C4-2B (cell line): ENCODE results near the gene EHBP1L1.

Source experiments
- H3K27ac ChIP-seq: fragments of 450-650 bp; 2 replicates; pipeline ENCODE4 v1.5.1; 2017
- ZFX ChIP-seq: fragments of 450-650 bp; IDR thresholded peaks from 2 replicates; pipeline ENCODE4 v1.6.1; 2017
- TF ChIP-seq, protein P1 (sequence below): fragments of 450-650 bp; conservative IDR thresholded peaks from 2 replicates; pipeline ENCODE4 v1.5.1; 2017; ENCODE audit warnings: mild to moderate bottlenecking

The EHBP1L1 gene

DNA sequence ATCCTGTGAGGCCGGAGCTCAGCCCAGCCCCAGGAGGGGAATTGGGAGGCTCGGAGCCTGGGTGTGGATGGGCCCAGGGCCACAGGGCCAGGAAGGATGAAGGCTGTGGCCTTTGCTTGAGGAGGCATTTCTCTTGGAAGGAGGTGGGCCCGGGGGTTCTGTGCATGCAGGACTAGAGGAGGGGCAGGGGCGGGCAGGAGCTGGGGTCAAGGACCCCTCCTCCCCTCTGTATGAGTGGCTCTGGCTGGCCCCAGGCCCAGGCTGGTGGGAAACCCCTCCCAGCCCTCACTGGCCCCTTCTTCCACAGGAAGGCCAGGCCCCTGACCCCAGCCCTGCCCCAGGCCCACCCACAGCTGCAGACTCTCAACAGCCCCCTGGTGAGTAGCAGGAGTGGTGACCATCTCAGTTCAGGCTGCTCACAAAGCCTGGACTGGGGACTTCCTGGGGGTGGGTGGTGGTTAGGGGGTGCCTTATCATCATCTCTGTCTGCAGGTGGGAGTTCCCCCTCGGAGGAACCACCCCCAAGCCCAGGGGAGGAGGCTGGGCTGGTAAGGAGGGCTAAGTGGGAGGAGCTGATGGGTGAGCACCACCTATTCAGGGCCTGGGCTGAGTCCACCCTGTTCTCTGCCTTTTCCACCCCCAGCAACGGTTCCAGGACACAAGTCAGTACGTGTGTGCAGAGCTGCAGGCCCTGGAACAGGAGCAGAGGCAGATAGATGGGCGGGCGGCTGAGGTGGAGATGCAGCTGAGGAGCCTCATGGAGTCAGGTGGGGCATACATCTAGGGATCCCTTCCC lies 13.8 kb downstream of the EHBP1L1 start:
- TF ChIP-seq, protein P1, sequence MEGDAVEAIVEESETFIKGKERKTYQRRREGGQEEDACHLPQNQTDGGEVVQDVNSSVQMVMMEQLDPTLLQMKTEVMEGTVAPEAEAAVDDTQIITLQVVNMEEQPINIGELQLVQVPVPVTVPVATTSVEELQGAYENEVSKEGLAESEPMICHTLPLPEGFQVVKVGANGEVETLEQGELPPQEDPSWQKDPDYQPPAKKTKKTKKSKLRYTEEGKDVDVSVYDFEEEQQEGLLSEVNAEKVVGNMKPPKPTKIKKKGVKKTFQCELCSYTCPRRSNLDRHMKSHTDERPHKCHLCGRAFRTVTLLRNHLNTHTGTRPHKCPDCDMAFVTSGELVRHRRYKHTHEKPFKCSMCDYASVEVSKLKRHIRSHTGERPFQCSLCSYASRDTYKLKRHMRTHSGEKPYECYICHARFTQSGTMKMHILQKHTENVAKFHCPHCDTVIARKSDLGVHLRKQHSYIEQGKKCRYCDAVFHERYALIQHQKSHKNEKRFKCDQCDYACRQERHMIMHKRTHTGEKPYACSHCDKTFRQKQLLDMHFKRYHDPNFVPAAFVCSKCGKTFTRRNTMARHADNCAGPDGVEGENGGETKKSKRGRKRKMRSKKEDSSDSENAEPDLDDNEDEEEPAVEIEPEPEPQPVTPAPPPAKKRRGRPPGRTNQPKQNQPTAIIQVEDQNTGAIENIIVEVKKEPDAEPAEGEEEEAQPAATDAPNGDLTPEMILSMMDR, result no peak
- no peak for TF ChIP-seq ZFX
- H3K27ac ChIP-seq, result no peak overlapping the region

DNA sequence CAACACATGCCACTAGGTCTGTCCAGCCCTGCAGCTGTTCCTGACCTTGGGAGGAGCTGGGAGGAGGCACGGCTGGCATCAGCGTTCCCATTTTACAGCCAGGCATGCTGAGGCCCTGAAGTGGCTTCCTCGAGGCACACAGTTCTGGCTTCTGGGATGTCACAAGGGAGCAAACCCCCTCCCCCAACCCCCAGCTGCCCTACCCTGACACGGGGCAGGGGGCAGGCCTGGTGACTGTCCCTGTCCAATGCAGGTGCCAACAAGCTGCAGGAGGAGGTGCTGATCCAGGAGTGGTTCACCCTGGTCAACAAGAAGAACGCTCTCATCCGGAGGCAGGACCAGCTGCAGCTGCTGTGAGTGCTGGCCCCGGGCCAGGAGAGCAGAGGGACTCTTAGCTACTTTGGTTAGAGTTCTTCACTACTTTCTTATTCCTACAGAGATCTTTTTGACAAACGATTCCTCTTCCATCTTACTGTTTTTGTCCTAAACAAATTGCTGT lies 14.4 kb downstream of the EHBP1L1 start:
- H3K27ac ChIP-seq, result no peak overlapping the region
- TF ChIP-seq ZFX, result no peak
- TF ChIP-seq, protein P1, result no peak

DNA sequence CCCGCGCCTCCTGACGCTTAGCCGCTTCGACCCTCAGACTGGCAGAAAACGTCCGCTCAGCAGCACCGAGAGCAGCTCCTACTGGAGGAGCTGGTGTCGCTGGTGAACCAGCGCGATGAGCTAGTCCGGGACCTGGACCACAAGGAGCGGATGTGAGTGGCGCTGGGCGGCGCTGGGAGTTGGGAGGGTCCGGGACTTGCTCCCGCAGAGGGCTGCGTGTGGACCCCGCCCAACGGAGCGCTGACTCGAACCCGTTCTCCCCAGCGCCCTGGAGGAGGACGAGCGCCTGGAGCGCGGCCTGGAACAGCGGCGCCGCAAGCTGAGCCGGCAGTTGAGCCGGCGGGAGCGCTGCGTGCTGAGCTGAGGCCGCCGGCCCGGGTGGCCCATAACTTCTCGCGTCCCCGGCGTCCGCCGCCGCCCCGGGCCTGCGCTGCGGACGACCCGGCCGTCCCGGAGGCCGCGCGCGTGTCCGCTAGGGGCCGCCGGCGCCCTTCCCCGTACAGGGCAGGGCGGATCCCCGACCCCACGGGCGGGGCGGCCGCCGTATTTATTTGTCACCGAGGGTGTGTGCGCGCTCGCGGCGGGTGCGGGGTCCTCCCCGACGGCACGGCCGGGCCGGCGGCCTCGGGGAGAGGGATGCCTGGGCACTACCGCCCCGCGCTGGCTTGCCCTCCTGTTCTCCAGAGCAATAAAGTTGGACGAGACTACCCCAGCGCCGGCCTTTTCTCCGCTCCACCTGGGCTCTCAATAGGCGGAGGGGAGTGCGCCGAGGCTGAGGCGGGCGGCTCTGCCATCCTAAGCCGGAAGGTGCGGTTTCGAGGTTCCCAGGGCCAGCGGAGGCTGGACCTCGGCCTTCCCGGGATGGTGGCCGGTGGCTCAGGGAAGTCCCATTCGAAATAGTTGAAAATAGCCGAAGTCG lies 16.3 kb downstream of the EHBP1L1 start:
- no peak overlapping the region for H3K27ac ChIP-seq
- TF ChIP-seq, protein P1, result no peak
- no peak for TF ChIP-seq ZFX

DNA sequence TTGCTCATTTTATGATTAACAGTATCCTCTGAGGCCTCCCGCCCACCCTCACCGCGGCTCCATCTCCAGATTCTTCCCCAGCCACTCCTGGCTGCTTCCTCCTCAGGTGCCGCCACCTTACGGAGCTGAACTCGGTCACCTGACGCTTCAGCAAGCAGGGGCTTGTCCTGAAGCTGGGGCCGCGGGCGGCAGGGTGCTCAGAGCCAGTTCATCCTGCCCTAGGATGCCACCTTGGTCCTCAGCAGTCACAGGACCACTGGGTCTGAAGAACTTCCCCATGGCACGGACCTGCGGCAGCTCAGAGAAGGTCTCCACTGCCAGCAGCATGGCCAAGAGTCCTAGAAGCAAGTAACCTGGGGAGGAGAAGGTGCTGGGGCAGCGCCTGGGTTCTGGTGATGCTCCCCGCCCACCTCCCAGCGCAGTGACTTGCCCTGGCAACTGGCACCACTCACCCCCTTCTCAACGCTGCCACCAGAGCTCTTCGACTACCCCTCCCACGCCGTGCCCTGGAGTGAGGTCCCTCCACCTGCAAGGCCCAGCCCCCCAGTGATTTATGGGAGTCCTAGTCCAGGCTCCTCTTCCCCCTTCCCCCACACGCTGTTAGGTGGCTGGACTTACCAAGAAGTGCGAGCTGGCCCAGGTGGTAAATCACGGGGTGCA lies 17.1 kb downstream of the EHBP1L1 start:
- TF ChIP-seq ZFX, result no peak
- TF ChIP-seq, protein P1, result no peak
- no peak overlapping the region for H3K27ac ChIP-seq

DNA sequence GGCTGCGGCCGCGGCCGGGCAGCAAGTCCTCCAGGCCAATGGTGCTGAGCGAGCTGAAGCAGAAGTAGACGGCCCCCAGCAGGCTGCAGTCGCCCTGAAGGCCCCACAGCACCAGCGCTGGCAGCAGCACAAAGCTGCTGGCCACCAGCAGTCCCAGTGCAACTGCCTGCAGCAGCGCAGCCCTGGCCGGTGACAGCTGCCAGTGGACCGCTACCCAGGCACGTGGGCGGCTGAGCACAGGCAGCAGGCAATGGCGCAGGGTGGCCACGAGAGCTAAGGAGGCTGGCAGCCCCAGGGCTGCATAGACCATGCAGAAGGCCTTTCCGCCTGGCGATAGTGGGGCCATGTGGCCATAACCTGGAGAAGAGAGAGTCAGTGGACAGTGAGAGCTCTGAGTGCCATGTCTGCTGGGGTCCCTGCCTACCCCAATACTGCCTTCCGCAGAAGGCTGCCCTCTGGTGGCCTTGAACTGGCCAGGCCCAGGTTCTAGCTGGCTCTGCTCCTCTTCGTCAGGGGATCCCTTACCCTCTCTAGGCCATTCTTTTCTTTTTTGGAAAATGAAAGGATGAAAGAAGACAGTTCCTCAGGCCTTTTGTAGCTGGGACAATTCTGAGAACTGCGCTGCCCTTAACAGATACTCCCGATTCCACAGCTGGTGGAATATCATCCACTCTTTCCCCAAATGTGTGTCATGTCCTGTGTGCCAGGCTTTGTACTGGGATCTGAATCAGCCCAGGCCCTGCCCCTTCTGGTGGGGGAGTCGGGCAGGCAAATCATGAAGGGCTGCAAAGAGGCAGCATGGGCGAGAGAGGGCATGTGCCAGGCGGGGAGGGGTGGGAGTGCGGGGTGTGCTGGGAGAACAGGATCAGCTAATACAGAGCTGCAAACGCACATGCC lies 17.9 kb downstream of the EHBP1L1 start:
- TF ChIP-seq, protein P1, result peak; percentile 83
- TF ChIP-seq ZFX, result no peak
- H3K27ac ChIP-seq, result no peak overlapping the region

DNA sequence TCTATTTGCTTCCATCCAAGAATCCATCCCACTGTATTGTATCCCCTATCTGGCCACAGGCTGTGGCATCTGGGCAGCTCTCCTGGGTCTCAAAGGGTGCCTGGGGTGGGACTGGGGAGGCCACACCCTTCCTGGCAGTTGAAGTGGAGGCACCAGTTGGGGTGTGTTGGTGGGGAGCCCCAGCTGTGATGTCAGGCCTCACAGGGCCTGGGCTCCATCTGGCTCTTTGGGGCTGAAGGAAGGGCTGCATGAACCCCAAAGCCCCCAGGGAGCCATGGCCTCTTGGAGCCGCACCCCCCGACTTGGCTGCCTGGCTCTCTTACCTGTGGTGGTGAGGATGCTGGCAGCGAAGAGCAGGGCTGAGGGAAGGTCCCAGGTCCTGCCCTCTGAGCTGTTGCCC lies 19.3 kb downstream of the EHBP1L1 start:
- no peak for TF ChIP-seq ZFX
- TF ChIP-seq, protein P1, result no peak
- no peak overlapping the region for H3K27ac ChIP-seq
